ENCODE results near the gene FBN2.

FBN2 gene

GRCh38 chr5:128216860-128217531 lies 321.0 kb downstream of the FBN2 start:
- no peak for DNase-seq
- H3K27ac Mint-ChIP-seq = no peak overlapping the region
- peaks cover 2% of the 10 kb centered on the region for H3K4me1 Mint-ChIP-seq (ENCODE audit: low read depth)
- H3K4me3 Mint-ChIP-seq = no peak overlapping the region
- H3K9me3 Mint-ChIP-seq = no peaks in the 10 kb centered on the region
- no peaks in the 10 kb centered on the region for H3K36me3 Mint-ChIP-seq (ENCODE audit: low read depth)
- H3K27me3 Mint-ChIP-seq = peaks cover 9% of the 10 kb centered on the region

GRCh38 chr5:128216285-128216684 lies 321.8 kb downstream of the FBN2 start:
- H3K4me1 Mint-ChIP-seq (ENCODE audit: low read depth) = peaks cover 2% of the 10 kb centered on the region
- no peaks in the 10 kb centered on the region for H3K9me3 Mint-ChIP-seq
- no peak overlapping the region for H3K4me3 Mint-ChIP-seq
- no peak for DNase-seq
- no peaks in the 10 kb centered on the region for H3K36me3 Mint-ChIP-seq (ENCODE audit: low read depth)
- peaks cover 9% of the 10 kb centered on the region for H3K27me3 Mint-ChIP-seq
- H3K27ac Mint-ChIP-seq = no peak overlapping the region

GRCh38 chr5:128213833-128214232 lies 324.2 kb downstream of the FBN2 start:
- Mint-ChIP-seq H3K27ac (no peak overlapping the region), H3K4me1 (ENCODE audit: low read depth) (peaks cover 2% of the 10 kb centered on the region), H3K9me3 (no peaks in the 10 kb centered on the region), H3K36me3 (ENCODE audit: low read depth) (no peaks in the 10 kb centered on the region), H3K4me3 (no peak overlapping the region), H3K27me3 (peaks cover 2% of the 10 kb centered on the region)
- DNase-seq = no peak

- peaks cover 2% of the 10 kb centered on the region for H3K4me1 Mint-ChIP-seq (ENCODE audit: low read depth)
- H3K27ac Mint-ChIP-seq = no peak overlapping the region
- H3K9me3 Mint-ChIP-seq = no peaks in the 10 kb centered on the region
- peaks cover 2% of the 10 kb centered on the region for H3K27me3 Mint-ChIP-seq
- DNase-seq = no peak
- H3K36me3 Mint-ChIP-seq (ENCODE audit: low read depth) = no peaks in the 10 kb centered on the region
- no peak overlapping the region for H3K4me3 Mint-ChIP-seq
Measured at GRCh38 chr5:128213340-128213739, 324.7 kb downstream of the FBN2 start.

GRCh38 chr5:128212191-128212806 lies 325.7 kb downstream of the FBN2 start:
- no peaks in the 10 kb centered on the region for H3K9me3 Mint-ChIP-seq
- peaks cover 2% of the 10 kb centered on the region for H3K4me1 Mint-ChIP-seq (ENCODE audit: low read depth)
- H3K27ac Mint-ChIP-seq = no peak overlapping the region
- no peak for DNase-seq
- H3K36me3 Mint-ChIP-seq (ENCODE audit: low read depth) = no peaks in the 10 kb centered on the region
- H3K4me3 Mint-ChIP-seq = no peak overlapping the region
- H3K27me3 Mint-ChIP-seq = peaks cover 2% of the 10 kb centered on the region

GRCh38 chr5:128208436-128208835 lies 329.6 kb downstream of the FBN2 start:
- DNase-seq = no peak
- H3K4me3 Mint-ChIP-seq = no peak overlapping the region
- no peaks in the 10 kb centered on the region for H3K9me3 Mint-ChIP-seq
- H3K27me3 Mint-ChIP-seq = peaks cover 2% of the 10 kb centered on the region
- no peak overlapping the region for H3K27ac Mint-ChIP-seq
- no peaks in the 10 kb centered on the region for H3K36me3 Mint-ChIP-seq (ENCODE audit: low read depth)
- H3K4me1 Mint-ChIP-seq (ENCODE audit: low read depth) = peaks cover 2% of the 10 kb centered on the region
